Gastrocnemius medialis (tissue), 4 donors: Measurements from ENCODE around the gene GSK3A.

Experiments used
- POLR2A ChIP-seq, 2 donors: fragments of 450-650 bp; IDR thresholded peaks; one replicate each; pipeline ENCODE4 v1.6.1; 2017; ENCODE audit warnings: antibody characterized with exemption in 2 of 2, mild to moderate bottlenecking in 2 of 2, moderate library complexity in 2 of 2
- TF ChIP-seq, protein P1 (sequence below), 5 experiments: fragments of 450-650 bp in 3 of 5; fragments of 200-600 bp in 2 of 5; sonication (generic) in 2 of 5; IDR thresholded peaks in 4 of 5; conservative IDR thresholded peaks in 1 of 5; 1 replicate in 4 of 5; 2 replicates in 1 of 5; pipeline ENCODE4 v1.5.1; 2016 to 2019; ENCODE audit warnings: antibody characterized with exemption in 5 of 5, mild to moderate bottlenecking in 3 of 5, moderate library complexity in 3 of 5

DNA sequence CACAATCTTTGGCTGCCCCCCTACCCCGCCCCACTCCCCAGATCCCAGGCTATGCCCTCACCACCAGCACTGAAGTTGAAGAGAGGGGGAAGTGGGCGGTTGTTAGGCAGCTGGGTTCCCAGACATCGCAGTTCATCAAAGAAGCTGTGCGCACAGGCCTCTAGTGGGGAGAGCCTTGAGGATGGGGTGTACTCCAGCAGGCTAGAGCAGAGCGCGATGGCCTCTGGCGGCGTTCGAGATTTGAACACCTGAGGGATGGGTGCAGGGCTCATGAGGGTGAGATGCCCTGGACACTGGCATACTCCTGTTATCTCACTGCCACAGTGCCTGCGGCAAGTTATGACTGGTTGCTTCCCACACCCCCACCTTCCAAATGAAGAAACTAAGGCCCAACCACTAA lies 10.0 kb downstream of the GSK3A start:
- TF ChIP-seq, protein P1, sequence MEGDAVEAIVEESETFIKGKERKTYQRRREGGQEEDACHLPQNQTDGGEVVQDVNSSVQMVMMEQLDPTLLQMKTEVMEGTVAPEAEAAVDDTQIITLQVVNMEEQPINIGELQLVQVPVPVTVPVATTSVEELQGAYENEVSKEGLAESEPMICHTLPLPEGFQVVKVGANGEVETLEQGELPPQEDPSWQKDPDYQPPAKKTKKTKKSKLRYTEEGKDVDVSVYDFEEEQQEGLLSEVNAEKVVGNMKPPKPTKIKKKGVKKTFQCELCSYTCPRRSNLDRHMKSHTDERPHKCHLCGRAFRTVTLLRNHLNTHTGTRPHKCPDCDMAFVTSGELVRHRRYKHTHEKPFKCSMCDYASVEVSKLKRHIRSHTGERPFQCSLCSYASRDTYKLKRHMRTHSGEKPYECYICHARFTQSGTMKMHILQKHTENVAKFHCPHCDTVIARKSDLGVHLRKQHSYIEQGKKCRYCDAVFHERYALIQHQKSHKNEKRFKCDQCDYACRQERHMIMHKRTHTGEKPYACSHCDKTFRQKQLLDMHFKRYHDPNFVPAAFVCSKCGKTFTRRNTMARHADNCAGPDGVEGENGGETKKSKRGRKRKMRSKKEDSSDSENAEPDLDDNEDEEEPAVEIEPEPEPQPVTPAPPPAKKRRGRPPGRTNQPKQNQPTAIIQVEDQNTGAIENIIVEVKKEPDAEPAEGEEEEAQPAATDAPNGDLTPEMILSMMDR (IDR thresholded peaks at IDR 0.05 in 4 of 5, conservative IDR thresholded peaks at IDR 0.05 in 1 of 5), result no peak
- no peak for TF ChIP-seq POLR2A (IDR thresholded peaks at IDR 0.05)
